T1000 (cell line): ENCODE measurements around the gene MRPS22.
"Not testable (repeated sequence)": the region's sequence is repeated elsewhere in the genome, so short reads cannot be mapped to it uniquely, and the experiment has no call there.

Experiments
- DNase-seq: peaks from one replicate; lab custom pipeline; 2025; ENCODE audit warnings: mixed read lengths; lab: John Stamatoyannopoulos, UW

The MRPS22 gene

GRCh38 chr3:139394116-139394515 lies 50.3 kb downstream of the MRPS22 start:
- no peak for DNase-seq

GRCh38 chr3:139396707-139397106 lies 52.9 kb downstream of the MRPS22 start:
- no peak for DNase-seq

GRCh38 chr3:139401155-139401554 lies 57.3 kb downstream of the MRPS22 start:
- DNase-seq = not testable (repeated sequence)
